Fibroblast of pulmonary artery (primary cell): Measurements from ENCODE around the gene DYDC2.
A peak's percentile ranks its signal among the peaks of the same experiment; 100 is the strongest.
"Not testable (repeated sequence)": the region's sequence is repeated elsewhere in the genome, so short reads cannot be mapped to it uniquely, and the experiment has no call there.

Experiments used
- DNase-seq: peaks from one replicate; pipeline ENCODE4 v3.0.0-alpha.2; 2010; ENCODE audit warnings: low read depth
- H3K4me3 ChIP-seq: replicated peaks from 2 replicates; pipeline ENCODE4 v1.5.1; 2011; ENCODE audit warnings: low read depth, mild to moderate bottlenecking, control low read depth, low read length, moderate library complexity
- TF ChIP-seq, protein P1 (sequence below): IDR thresholded peaks from 2 replicates; pipeline ENCODE4 v1.5.1; 2011; ENCODE audit warnings: mild to moderate bottlenecking, control low read depth, low read length, inconsistent platforms; ENCODE audit errors: missing control alignments

Gene DYDC2

DNA sequence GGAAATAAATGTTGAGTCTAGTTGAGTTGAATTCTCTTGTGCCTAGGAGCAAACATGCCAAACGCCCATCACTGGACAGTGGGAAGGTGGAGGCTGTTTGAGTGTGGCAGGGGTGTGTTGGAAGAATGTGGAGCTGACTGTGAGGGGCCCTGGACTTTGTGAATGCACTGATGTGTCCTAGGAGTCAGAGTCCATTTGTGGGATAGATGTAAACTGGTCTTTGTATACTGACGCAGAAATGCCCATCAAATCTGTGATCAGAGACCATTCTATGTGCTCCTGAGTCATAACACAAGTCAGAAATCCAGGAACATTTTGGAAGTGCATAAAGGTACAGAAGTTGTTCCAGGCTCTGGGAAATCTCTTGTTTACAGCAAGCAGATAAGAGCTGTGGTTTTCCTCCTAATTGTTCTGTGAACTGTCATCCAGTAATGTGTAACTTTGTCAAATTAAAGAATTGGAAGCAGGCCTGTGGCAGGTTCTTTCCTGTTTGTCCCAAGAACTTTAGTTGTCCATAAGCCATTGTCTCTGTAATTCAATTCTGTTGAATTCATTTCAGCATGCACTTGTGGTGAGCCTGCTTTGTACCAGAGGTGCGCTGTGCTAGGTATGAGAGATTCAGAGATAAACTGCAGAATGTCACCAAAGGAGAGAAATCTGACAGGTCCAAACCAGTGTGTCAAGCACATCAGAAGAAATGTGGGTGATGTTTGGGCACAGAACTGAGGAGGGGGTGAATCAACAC, 59.3 kb downstream of the DYDC2 start:
- peak; percentile 39 for DNase-seq
- TF ChIP-seq, protein P1, sequence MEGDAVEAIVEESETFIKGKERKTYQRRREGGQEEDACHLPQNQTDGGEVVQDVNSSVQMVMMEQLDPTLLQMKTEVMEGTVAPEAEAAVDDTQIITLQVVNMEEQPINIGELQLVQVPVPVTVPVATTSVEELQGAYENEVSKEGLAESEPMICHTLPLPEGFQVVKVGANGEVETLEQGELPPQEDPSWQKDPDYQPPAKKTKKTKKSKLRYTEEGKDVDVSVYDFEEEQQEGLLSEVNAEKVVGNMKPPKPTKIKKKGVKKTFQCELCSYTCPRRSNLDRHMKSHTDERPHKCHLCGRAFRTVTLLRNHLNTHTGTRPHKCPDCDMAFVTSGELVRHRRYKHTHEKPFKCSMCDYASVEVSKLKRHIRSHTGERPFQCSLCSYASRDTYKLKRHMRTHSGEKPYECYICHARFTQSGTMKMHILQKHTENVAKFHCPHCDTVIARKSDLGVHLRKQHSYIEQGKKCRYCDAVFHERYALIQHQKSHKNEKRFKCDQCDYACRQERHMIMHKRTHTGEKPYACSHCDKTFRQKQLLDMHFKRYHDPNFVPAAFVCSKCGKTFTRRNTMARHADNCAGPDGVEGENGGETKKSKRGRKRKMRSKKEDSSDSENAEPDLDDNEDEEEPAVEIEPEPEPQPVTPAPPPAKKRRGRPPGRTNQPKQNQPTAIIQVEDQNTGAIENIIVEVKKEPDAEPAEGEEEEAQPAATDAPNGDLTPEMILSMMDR: no peak
- peak overlapping the region; percentile 43 for H3K4me3 ChIP-seq

DNA sequence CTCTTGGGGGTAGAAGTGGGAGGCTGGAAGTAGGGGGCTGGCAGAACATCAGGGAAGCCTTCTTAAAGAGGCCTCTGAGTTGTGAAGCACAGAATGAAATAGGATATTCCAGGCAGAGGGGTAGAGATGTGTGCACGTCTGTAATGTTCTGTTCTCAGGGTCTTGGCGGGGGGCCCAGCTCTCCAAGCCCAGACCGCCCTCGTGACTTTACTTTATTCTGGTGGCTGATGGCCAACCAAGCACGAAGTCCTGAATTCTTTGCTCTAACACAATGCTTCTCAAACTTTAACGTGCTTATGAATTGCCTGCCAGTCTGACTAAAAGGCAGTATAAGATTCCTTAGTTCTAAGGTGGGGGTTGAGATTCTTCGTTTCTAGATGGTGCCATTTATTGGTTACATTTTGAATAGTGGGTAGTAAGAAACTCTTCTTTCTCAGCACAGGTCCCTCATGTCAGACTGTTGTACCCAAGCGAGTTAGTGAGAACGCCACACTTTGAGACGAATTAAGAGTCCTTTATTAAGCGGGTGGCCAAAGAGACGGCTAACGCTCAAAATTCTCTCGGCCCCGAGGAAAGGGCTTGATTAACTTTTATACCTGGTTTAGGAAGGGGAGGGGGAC, 60.0 kb downstream of the DYDC2 start:
- H3K4me3 ChIP-seq: peak overlapping the region; percentile 9
- peak; percentile 90 for DNase-seq
- TF ChIP-seq, protein P1: no peak

DNA sequence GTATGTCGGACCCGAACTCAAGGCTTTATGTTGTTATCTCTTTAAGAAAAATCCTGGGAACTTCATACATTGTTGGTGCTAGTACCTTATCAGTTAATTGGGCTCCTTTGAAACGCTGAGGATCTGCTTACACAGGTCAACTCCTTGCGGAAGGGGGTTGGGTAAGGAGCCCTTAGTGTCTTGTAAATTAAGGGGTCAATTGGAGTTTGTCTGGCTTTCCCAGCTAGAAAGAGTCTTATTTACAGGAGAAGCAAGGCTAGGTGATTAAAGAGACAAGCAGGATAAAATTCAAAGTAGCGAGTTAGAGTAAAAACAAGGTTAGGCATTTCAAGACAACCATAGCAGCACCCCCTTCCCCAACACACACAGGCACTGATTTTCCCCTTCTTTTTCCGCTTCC, 60.7 kb downstream of the DYDC2 start:
- not testable (repeated sequence) for H3K4me3 ChIP-seq, DNase-seq
